H1 (cell line): ENCODE results near the gene RTF1. TPM values are rescaled to one million over a fixed set of nuclear protein-coding genes. Genes with fewer than 3 reads are reported as not detected.

Experiments
- CTCF ChIA-PET: fragments of 300-600 bp; sonication (Branson Sonifier 250); formaldehyde crosslinking; loops from one replicate; lab custom pipeline; 2021; ENCODE audit not compliant: partially characterized antibody; lab: Charles Lee
- POLR2A ChIA-PET: fragments of 300-600 bp; sonication (Branson Sonifier 250); formaldehyde crosslinking; loops from one replicate; lab custom pipeline; 2021; ENCODE audit warnings: inconsistent platforms; ENCODE audit not compliant: partially characterized antibody; lab: Charles Lee
- DNase-seq, 2 experiments: peaks; one replicate each; pipeline versions ENCODE4 v3.0.0 to v3.0.0-alpha.2; 2010 to 2022; ENCODE audit warnings: low spot score in 2 of 2, low read depth in 1 of 2, mixed read lengths in 1 of 2
- FAIRE-seq: peaks from 2 replicates; lab custom pipeline; 2011; peaks lifted over from hg19 to GRCh38; lab: Jason Lieb, UNC
- H2AFZ ChIP-seq: 2 replicates; pipeline ENCODE4 v1.8.1; 2012; ENCODE audit warnings: low read length, inconsistent platforms
- H2AK5ac ChIP-seq: 2 replicates; pipeline ENCODE4 v1.6.1; 2013; ENCODE audit warnings: low read depth, low read length
- H2BK120ac ChIP-seq: replicated peaks from 2 replicates; pipeline ENCODE3; 2013; ENCODE audit warnings: low read depth, low read length, inconsistent platforms
- H2BK12ac ChIP-seq: 2 replicates; pipeline ENCODE4 v1.6.1; 2013; ENCODE audit warnings: low read depth, low read length
- H2BK15ac ChIP-seq: 2 replicates; pipeline ENCODE4 v1.6.1; 2013; ENCODE audit warnings: low read length
- H2BK20ac ChIP-seq: 2 replicates; pipeline ENCODE4 v1.6.1; 2013; ENCODE audit warnings: low read length
- H2BK5ac ChIP-seq: 2 replicates; pipeline ENCODE4 v1.6.1; 2013; ENCODE audit warnings: low read depth, low read length
- H3K14ac ChIP-seq: 2 replicates; pipeline ENCODE4 v1.6.1; 2013; ENCODE audit warnings: inconsistent platforms; ENCODE audit not compliant: insufficient read length
- H3K18ac ChIP-seq: 2 replicates; pipeline ENCODE4 v1.6.1; 2013; ENCODE audit warnings: low read length; ENCODE audit errors: extremely low read depth
- H3K23ac ChIP-seq: 2 replicates; pipeline ENCODE4 v1.6.1; 2013; ENCODE audit warnings: inconsistent platforms; ENCODE audit not compliant: insufficient read length
- H3K23me2 ChIP-seq: 2 replicates; pipeline ENCODE4 v1.6.1; 2013; ENCODE audit warnings: low read depth, low read length
- H3K27ac ChIP-seq: 2 replicates; pipeline ENCODE4 v1.6.1; 2011; ENCODE audit warnings: low read depth, low read length, inconsistent platforms
- H3K27me3 ChIP-seq, 4 experiments: replicated peaks in 1 of 4; 1 replicate in 1 of 4; 2 replicates in 3 of 4; pipeline versions ENCODE4 v1.6.1 to v1.8.1; 2011 to 2013; ENCODE audit warnings: low read length in 3 of 4, mild to moderate bottlenecking in 3 of 4, inconsistent platforms in 2 of 4, mixed read lengths in 2 of 4, moderate library complexity in 1 of 4; ENCODE audit not compliant: control insufficient read depth in 3 of 4, insufficient read depth in 3 of 4; ENCODE audit errors: extremely low read depth in 1 of 4
- H3K36me3 ChIP-seq, 4 experiments: 2 replicates each; pipeline versions ENCODE4 v1.6.1 to v1.8.1; 2011 to 2013; ENCODE audit warnings: mild to moderate bottlenecking in 4 of 4, low read length in 3 of 4, moderate library complexity in 2 of 4, control low read depth in 1 of 4, inconsistent platforms in 1 of 4; ENCODE audit not compliant: insufficient read depth in 4 of 4, control insufficient read depth in 2 of 4
- H3K4ac ChIP-seq: replicated peaks from 2 replicates; pipeline ENCODE3; 2013; ENCODE audit warnings: low read length, low read depth, mixed read lengths, inconsistent platforms; ENCODE audit not compliant: insufficient read length
- H3K4me1 ChIP-seq, 4 experiments: replicated peaks in 1 of 4; 1 replicate in 1 of 4; 2 replicates in 3 of 4; pipeline versions ENCODE4 v1.6.1 to v1.8.1; 2011 to 2013; ENCODE audit warnings: low read length in 3 of 4, inconsistent platforms in 2 of 4, mixed read lengths in 1 of 4; ENCODE audit not compliant: insufficient read depth in 4 of 4, control insufficient read depth in 3 of 4
- H3K4me2 ChIP-seq, 2 experiments: 2 replicates each; pipeline versions ENCODE4 v1.6.1 to v1.8.1; 2011 to 2013; ENCODE audit warnings: low read depth in 2 of 2, low read length in 2 of 2, control low read depth in 1 of 2, inconsistent platforms in 1 of 2, mild to moderate bottlenecking in 1 of 2; ENCODE audit not compliant: insufficient read depth in 1 of 2
- H3K4me3 ChIP-seq, 4 experiments: fragments of 200-600, 300-600 bp in 1 of 4; sonication (generic), shearing (Covaris generic), sonication (Bioruptor Twin) in 1 of 4; 2 replicates each; pipeline versions ENCODE4 v1.5.1 to v1.8.1; 2011 to 2016; ENCODE audit warnings: low read length in 4 of 4, low read depth in 3 of 4, control low read depth in 2 of 4, inconsistent platforms in 2 of 4, mild to moderate bottlenecking in 2 of 4, mixed read lengths in 1 of 4, moderate library complexity in 1 of 4; ENCODE audit not compliant: insufficient read depth in 2 of 4; ENCODE audit errors: extremely low read depth in 1 of 4
- H3K56ac ChIP-seq: replicated peaks from 2 replicates; pipeline ENCODE3; 2013; ENCODE audit warnings: low read depth, mild to moderate bottlenecking, mixed read lengths, low read length, inconsistent platforms; ENCODE audit not compliant: insufficient read length
- H3K79me1 ChIP-seq: 2 replicates; pipeline ENCODE4 v1.6.1; 2013; ENCODE audit warnings: low read depth, low read length, control low read depth
- H3K79me2 ChIP-seq, 2 experiments: 2 replicates each; pipeline versions ENCODE4 v1.6.1 to v1.8.1; 2012 to 2013; ENCODE audit warnings: low read length in 2 of 2, mild to moderate bottlenecking in 2 of 2, inconsistent platforms in 1 of 2; ENCODE audit not compliant: insufficient read depth in 2 of 2, control insufficient read depth in 1 of 2
- H3K9ac ChIP-seq, 4 experiments: replicated peaks in 1 of 4; 1 replicate in 1 of 4; 2 replicates in 3 of 4; pipeline versions ENCODE4 v1.6.1 to v1.8.1; 2011 to 2013; ENCODE audit warnings: low read depth in 3 of 4, low read length in 3 of 4, control low read depth in 2 of 4, mild to moderate bottlenecking in 2 of 4, moderate library complexity in 2 of 4, inconsistent platforms in 1 of 4; ENCODE audit errors: extremely low read depth in 1 of 4
- H3K9me3 ChIP-seq, 2 experiments: 2 replicates each; pipeline versions ENCODE4 v1.6.1 to v1.8.1; 2012 to 2013; ENCODE audit warnings: mild to moderate bottlenecking in 2 of 2, moderate library complexity in 2 of 2, control low read depth in 1 of 2, inconsistent platforms in 1 of 2, low read depth in 1 of 2, low read length in 1 of 2, mixed read lengths in 1 of 2; ENCODE audit not compliant: insufficient read depth in 2 of 2
- H4K20me1 ChIP-seq, 2 experiments: replicated peaks in 1 of 2; 2 replicates each; pipeline versions ENCODE3 to v1.8.1; 2011 to 2013; ENCODE audit warnings: inconsistent platforms in 2 of 2, low read length in 2 of 2, mild to moderate bottlenecking in 1 of 2; ENCODE audit not compliant: insufficient read depth in 2 of 2, control insufficient read depth in 1 of 2
- H4K5ac ChIP-seq: 2 replicates; pipeline ENCODE4 v1.6.1; 2013; ENCODE audit warnings: low read length, low read depth, mixed read lengths, inconsistent platforms; ENCODE audit not compliant: insufficient read length
- H4K8ac ChIP-seq: 2 replicates; pipeline ENCODE4 v1.8.0; 2013; ENCODE audit warnings: mild to moderate bottlenecking, moderate library complexity, low read length, inconsistent platforms; ENCODE audit not compliant: insufficient read depth; ENCODE audit errors: extremely low read depth
- H4K91ac ChIP-seq: replicated peaks from 2 replicates; pipeline ENCODE3; 2013; ENCODE audit warnings: low read length, mixed read lengths, inconsistent platforms; ENCODE audit not compliant: insufficient read length
- BRCA1 ChIP-seq: IDR thresholded peaks from 2 replicates; pipeline ENCODE4 v1.6.1; 2012; ENCODE audit warnings: low read depth, low read length, improper control_type of control experiment
- CTCF ChIP-seq, 3 experiments: IDR thresholded peaks; 1 replicate in 2 of 3; 2 replicates in 1 of 3; pipeline versions ENCODE4 v1.5.1 to v1.6.1; 2011; ENCODE audit warnings: low read length in 3 of 3, mild to moderate bottlenecking in 3 of 3, inconsistent platforms in 2 of 3, low read depth in 1 of 3, moderate library complexity in 1 of 3; ENCODE audit not compliant: insufficient read depth in 1 of 3; ENCODE audit errors: control extremely low read depth in 1 of 3
- E2F6 ChIP-seq: IDR thresholded peaks from 2 replicates; pipeline ENCODE4 v1.6.1; 2012; ENCODE audit warnings: inconsistent platforms
- GTF2F1 ChIP-seq: IDR thresholded peaks from 2 replicates; pipeline ENCODE4 v1.6.1; 2012; ENCODE audit warnings: low read depth, low read length, improper control_type of control experiment, borderline replicate concordance
- NANOG ChIP-seq: IDR thresholded peaks from 2 replicates; pipeline ENCODE4 v1.6.1; 2011; ENCODE audit warnings: low read length, low read depth, mild to moderate bottlenecking, inconsistent platforms; ENCODE audit not compliant: insufficient read depth, poor library complexity, severe bottlenecking
- WGBS, 2 experiments: shearing (Covaris generic) in 1 of 2; methylation state at CpG; one replicate each; pipeline versions ENCODE4 v1.1.6 to v1.1.7; 2013 to 2015; ENCODE audit warnings: low lambda C conversion rate in 2 of 2, mixed read lengths in 2 of 2, inconsistent platforms in 1 of 2, low coverage in 1 of 2, missing lambda C conversion rate in 1 of 2; ENCODE audit not compliant: insufficient replicate concordance in 2 of 2, insufficient coverage in 1 of 2, insufficient read length in 1 of 2; ENCODE audit errors: extremely low coverage in 1 of 2, missing lambda C conversion rate in 1 of 2; 5-methylcytosine and 5-hydroxymethylcytosine counted together
- polyA plus RNA-seq, 7 experiments: library from polyadenylated mRNA; depleted of rRNA in 3 of 7; stranded (reverse) in 5 of 7; unstranded in 2 of 7; fragments of >200 nt in 5 of 7; fragments of 200-250 nt in 2 of 7; gene quantifications; 1 replicate in 5 of 7; 2 replicates in 1 of 7; 4 replicates in 1 of 7; pipeline versions ENCODE4 v1.2.1 to v1.2.3, GENCODE V29; 2011 to 2013; ENCODE audit warnings: missing spikeins in 2 of 7, mixed read lengths in 2 of 7
- total RNA-seq: library from RNA; stranded (reverse); fragmentation: NEBNext Ultra II Directional; extraction: Animal tissue kit (Norgen Biotek cat#: 25700); gene quantifications from 2 replicates; pipeline ENCODE4 v1.2.1, GENCODE V29; 2021
- TF ChIP-seq, protein P1 (sequence below): IDR thresholded peaks from 2 replicates; pipeline ENCODE4 v1.6.1; 2011; ENCODE audit warnings: low read length, improper control_type of control experiment
- TF ChIP-seq, protein P2 (sequence below): IDR thresholded peaks from 2 replicates; pipeline ENCODE4 v1.6.1; 2012; ENCODE audit warnings: inconsistent platforms

RTF1 gene
- total and polyA plus RNA-seq, 2 of the 8 experiments (the other 6 are each of a cell fraction or from before 2014, with no cell fraction given), result 22.6 to 47.7 TPM

- no peak overlapping the region for H2AK5ac ChIP-seq
- no peak overlapping the region for H3K14ac ChIP-seq
- no peak overlapping the region for H3K9ac ChIP-seq
- DNase-seq (no peak), FAIRE-seq (no peak)
- no peak overlapping the region for H4K91ac ChIP-seq
- H3K23ac ChIP-seq, result no peak overlapping the region
- peaks cover 0 to 3% of the 10 kb centered on the region in 2 experiments for H4K20me1 ChIP-seq
- H3K27me3 ChIP-seq, result no peaks in the 10 kb centered on the region
- H2BK20ac ChIP-seq, result no peak overlapping the region
- no peak overlapping the region for H3K56ac ChIP-seq
- H2BK12ac ChIP-seq, result no peak overlapping the region
- H3K27ac ChIP-seq, result no peak overlapping the region
- ChIA-PET POLR2A (interaction anchor here (1.2 kb wide), 1 partner anchor 9 kb away, joined by 4 read pairs; no protein-coding TSS in a partner anchor), CTCF (interaction anchor here (0.7 to 1.4 kb wide), 3 partner anchors 10 to 30 kb away, joined by 3 to 5 read pairs (median 3); no protein-coding TSS in a partner anchor)
- H3K79me2 ChIP-seq, result no peaks in the 10 kb centered on the region
- no peaks in the 10 kb centered on the region for H3K9me3 ChIP-seq
- H2BK15ac ChIP-seq, result no peak overlapping the region
- H4K5ac ChIP-seq, result no peak overlapping the region
- H3K36me3 ChIP-seq, result peaks cover 33 to 72% (median 61%) of the 10 kb centered on the region in 4 experiments
- H3K4ac ChIP-seq, result no peak overlapping the region
- H2BK120ac ChIP-seq, result no peak overlapping the region
- H2AFZ ChIP-seq, result no peak overlapping the region
- H3K4me1 ChIP-seq, result no peaks in the 10 kb centered on the region
- H3K4me3 ChIP-seq, result no peak overlapping the region
- no peaks in the 10 kb centered on the region for H3K79me1 ChIP-seq
- H3K18ac ChIP-seq, result no peak overlapping the region
- WGBS, 2 experiments, result 89% methylated on average over 5 of the region's 5 CpGs; no CpG with 5 or more reads in 1 of the 2 experiments
- no peak overlapping the region for H3K4me2 ChIP-seq
- H3K23me2 ChIP-seq, result no peaks in the 10 kb centered on the region
- H2BK5ac ChIP-seq, result no peak overlapping the region
- H4K8ac ChIP-seq, result no peak overlapping the region
- TF ChIP-seq E2F6, result no peak
- TF ChIP-seq, protein P1, sequence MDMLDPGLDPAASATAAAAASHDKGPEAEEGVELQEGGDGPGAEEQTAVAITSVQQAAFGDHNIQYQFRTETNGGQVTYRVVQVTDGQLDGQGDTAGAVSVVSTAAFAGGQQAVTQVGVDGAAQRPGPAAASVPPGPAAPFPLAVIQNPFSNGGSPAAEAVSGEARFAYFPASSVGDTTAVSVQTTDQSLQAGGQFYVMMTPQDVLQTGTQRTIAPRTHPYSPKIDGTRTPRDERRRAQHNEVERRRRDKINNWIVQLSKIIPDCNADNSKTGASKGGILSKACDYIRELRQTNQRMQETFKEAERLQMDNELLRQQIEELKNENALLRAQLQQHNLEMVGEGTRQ, result no peak
- TF ChIP-seq, protein P2, sequence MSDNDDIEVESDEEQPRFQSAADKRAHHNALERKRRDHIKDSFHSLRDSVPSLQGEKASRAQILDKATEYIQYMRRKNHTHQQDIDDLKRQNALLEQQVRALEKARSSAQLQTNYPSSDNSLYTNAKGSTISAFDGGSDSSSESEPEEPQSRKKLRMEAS, result no peak
- no peak for TF ChIP-seq BRCA1
- TF ChIP-seq NANOG, result no peak
- no peak for TF ChIP-seq CTCF (IDR thresholded peaks at IDR 0.05; ENCODE audit: control extremely low read depth in 1 of 3, insufficient read depth in 1 of 3, low read depth in 1 of 3, low read length in 3 of 3)
- no peak for TF ChIP-seq GTF2F1
Observed at GRCh38 chr15:41476416-41477048, 59.6 kb downstream of the RTF1 start.
